Measurements from ENCODE around the gene MUC2.

MUC2 gene

GRCh38 chr11:1121813-1122663, 47.4 kb downstream of the MUC2 start:
- DNase-seq (ENCODE audit: low spot score) = no peak

GRCh38 chr11:1122664-1123002, 48.0 kb downstream of the MUC2 start:
- no peak for DNase-seq (ENCODE audit: low spot score)

GRCh38 chr11:1123970-1124369, 49.3 kb downstream of the MUC2 start:
- DNase-seq (ENCODE audit: low spot score) = no peak

All from globus pallidus (tissue), 1 donor.